Measurements from ENCODE around the gene METAP1.
"Not testable (repeated sequence)": the region's sequence is repeated elsewhere in the genome, so short reads cannot be mapped to it uniquely, and the experiment has no call there.

The METAP1 gene

DNA sequence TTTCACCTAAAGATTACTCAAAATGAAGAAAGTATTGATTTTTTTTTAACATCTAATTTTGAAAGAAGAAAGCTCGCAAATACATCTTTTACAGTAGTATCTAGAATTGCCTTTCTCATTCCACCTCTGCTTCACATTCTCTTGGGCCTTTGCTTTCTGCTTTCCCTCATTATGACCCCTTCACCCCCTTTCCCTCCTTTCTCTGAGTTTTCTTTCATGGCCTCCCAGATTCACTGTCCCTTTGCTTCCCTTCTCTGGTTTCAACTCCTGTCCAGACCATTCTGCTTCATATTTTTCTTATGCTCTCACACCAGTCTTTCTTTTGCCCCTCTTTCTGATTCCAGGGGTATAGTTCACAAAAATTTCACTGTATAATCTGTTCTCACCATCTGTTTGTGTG lies 64.0 kb downstream of the METAP1 start:
- Histone ChIP-seq H3K9me3 (ENCODE audit: severe bottlenecking) (no peaks in the 10 kb centered on the region), H3K27ac (ENCODE audit: poor library complexity, severe bottlenecking) (peak overlapping the region; percentile 96), H3K27me3 (ENCODE audit: insufficient read depth, poor library complexity, severe bottlenecking) (no peaks in the 10 kb centered on the region), H3K4me1 (ENCODE audit: insufficient read depth, poor library complexity, severe bottlenecking) (peaks cover 22% of the 10 kb centered on the region), H3K4me3 (ENCODE audit: severe bottlenecking) (no peak overlapping the region), H3K36me3 (ENCODE audit: low read depth) (peaks cover 53% of the 10 kb centered on the region)
- TF ChIP-seq, protein P1, sequence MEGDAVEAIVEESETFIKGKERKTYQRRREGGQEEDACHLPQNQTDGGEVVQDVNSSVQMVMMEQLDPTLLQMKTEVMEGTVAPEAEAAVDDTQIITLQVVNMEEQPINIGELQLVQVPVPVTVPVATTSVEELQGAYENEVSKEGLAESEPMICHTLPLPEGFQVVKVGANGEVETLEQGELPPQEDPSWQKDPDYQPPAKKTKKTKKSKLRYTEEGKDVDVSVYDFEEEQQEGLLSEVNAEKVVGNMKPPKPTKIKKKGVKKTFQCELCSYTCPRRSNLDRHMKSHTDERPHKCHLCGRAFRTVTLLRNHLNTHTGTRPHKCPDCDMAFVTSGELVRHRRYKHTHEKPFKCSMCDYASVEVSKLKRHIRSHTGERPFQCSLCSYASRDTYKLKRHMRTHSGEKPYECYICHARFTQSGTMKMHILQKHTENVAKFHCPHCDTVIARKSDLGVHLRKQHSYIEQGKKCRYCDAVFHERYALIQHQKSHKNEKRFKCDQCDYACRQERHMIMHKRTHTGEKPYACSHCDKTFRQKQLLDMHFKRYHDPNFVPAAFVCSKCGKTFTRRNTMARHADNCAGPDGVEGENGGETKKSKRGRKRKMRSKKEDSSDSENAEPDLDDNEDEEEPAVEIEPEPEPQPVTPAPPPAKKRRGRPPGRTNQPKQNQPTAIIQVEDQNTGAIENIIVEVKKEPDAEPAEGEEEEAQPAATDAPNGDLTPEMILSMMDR (IDR thresholded peaks at IDR 0.05; ENCODE audit: poor library complexity, severe bottlenecking): no peak
- no peak for ATAC-seq (ENCODE audit: low read depth)
- no peak for DNase-seq (ENCODE audit: low spot score)

DNA sequence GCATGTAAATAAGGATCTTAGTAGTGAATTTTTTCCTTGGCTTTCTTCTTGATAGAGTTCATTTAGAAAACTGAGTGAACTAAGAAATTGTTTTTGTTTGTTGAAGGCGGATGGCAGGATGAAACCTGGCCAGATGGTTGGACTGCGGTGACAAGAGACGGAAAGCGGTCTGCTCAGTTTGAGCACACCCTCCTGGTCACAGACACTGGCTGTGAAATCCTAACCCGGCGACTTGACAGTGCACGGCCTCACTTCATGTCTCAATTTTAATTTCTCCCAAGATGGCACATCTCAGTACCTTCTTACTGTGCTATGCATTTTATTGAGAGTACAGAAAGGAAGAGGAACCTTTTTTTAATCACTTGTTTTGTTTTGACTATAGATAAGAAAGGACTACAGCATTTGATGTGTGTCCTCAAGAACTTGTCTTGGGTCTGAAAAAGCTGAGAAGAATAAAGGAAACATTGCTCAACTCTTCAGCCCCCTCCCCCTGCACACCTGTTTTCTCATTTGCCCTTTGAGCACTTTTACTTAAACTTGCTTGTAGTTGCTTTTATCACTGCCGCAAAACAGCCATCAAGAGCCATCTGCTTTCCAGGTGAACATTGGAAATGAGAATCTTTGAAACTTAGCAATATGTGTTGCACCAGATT lies 65.7 kb downstream of the METAP1 start:
- Histone ChIP-seq H3K4me1 (ENCODE audit: insufficient read depth, poor library complexity, severe bottlenecking) (peaks cover 19% of the 10 kb centered on the region), H3K27me3 (ENCODE audit: insufficient read depth, poor library complexity, severe bottlenecking) (no peaks in the 10 kb centered on the region), H3K27ac (ENCODE audit: poor library complexity, severe bottlenecking) (peak overlapping the region; percentile 96), H3K4me3 (ENCODE audit: severe bottlenecking) (no peak overlapping the region), H3K9me3 (ENCODE audit: severe bottlenecking) (no peaks in the 10 kb centered on the region), H3K36me3 (ENCODE audit: low read depth) (peaks cover 60% of the 10 kb centered on the region)
- TF ChIP-seq, protein P1 (IDR thresholded peaks at IDR 0.05; ENCODE audit: poor library complexity, severe bottlenecking): no peak
- no peak for ATAC-seq (ENCODE audit: low read depth)
- DNase-seq (ENCODE audit: low spot score): no peak

DNA sequence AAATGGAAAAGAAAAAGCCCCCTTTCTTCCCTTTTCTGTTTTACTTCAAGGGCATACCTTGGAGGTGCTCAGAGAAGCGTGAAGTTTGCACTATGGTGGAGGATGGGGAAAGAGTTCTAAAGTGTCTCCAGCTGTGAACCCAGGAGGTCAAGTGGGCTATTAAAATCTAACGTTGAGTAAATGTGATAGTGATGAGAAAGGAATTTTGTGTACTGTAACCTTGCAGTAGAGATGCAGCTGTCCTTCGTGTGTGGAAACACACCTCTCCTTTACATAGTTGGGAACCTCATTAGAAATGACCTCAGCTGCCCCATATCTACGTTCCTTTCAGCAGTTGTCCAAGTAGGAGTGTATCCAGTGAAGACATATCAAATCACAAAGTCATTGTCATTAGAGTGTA lies 66.6 kb downstream of the METAP1 start:
- Histone ChIP-seq H3K27ac (ENCODE audit: poor library complexity, severe bottlenecking) (peak overlapping the region; percentile 96), H3K4me1 (ENCODE audit: insufficient read depth, poor library complexity, severe bottlenecking) (peaks cover 19% of the 10 kb centered on the region)

DNA sequence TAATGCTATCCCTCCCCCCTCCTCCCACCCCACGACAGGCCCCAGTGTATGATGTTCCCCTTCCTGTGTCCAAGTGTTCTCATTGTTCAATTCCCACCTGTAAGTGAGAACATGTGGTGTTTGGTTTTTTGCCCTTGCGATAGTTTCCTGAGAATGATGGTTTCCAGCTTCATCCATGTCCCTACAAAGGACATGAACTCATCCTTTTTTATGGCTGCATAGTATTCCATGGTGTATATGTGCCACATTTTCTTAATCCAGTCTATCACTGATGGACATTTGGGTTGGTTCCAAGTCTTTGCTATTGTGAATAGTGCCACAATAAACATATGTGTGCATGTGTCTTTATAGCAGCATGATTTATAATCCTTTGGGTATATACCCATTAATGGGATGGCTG lies 70.0 kb downstream of the METAP1 start:
- H3K36me3 ChIP-seq (ENCODE audit: low read depth): peaks cover 42% of the 10 kb centered on the region
- not testable (repeated sequence) for H3K4me1 ChIP-seq (ENCODE audit: insufficient read depth, poor library complexity, severe bottlenecking); H3K27me3 ChIP-seq (ENCODE audit: insufficient read depth, poor library complexity, severe bottlenecking); H3K9me3 ChIP-seq (ENCODE audit: severe bottlenecking); ATAC-seq (ENCODE audit: low read depth); DNase-seq (ENCODE audit: low spot score); H3K27ac ChIP-seq (ENCODE audit: poor library complexity, severe bottlenecking); H3K4me3 ChIP-seq (ENCODE audit: severe bottlenecking)

More for the DNA sequence above, 66.6 kb downstream of the METAP1 start:
- Histone ChIP-seq H3K27me3 (ENCODE audit: insufficient read depth, poor library complexity, severe bottlenecking) (no peaks in the 10 kb centered on the region), H3K4me3 (ENCODE audit: severe bottlenecking) (no peak overlapping the region), H3K9me3 (ENCODE audit: severe bottlenecking) (no peaks in the 10 kb centered on the region), H3K36me3 (ENCODE audit: low read depth) (peaks cover 58% of the 10 kb centered on the region)
- no peak for ATAC-seq (ENCODE audit: low read depth)
- DNase-seq (ENCODE audit: low spot score): no peak
- TF ChIP-seq, protein P1 (IDR thresholded peaks at IDR 0.05; ENCODE audit: poor library complexity, severe bottlenecking): no peak

DNA sequence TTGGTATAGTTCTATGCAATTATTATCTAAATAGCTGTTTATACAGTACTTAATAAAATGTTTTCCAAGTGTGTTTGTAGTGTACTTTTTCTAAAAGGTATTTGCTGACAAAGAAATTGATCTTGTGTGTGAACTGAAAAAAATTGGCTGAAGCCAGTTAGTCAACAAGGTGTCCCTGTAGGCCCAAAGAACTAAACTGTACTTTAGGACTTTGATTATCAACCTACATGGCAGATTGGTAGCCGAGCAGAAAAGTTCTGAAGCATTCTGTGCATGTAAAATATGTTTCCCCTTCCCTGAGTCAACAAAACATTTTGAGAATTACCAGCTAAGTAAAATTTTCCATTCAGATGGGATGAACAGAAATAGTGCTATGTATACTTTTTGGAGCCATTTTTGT lies 72.1 kb downstream of the METAP1 start:
- no peak overlapping the region for H3K27ac ChIP-seq (ENCODE audit: poor library complexity, severe bottlenecking)

More for the DNA sequence above, 72.1 kb downstream of the METAP1 start:
- Histone ChIP-seq H3K4me1 (ENCODE audit: insufficient read depth, poor library complexity, severe bottlenecking) (no peaks in the 10 kb centered on the region), H3K27me3 (ENCODE audit: insufficient read depth, poor library complexity, severe bottlenecking) (no peaks in the 10 kb centered on the region), H3K36me3 (ENCODE audit: low read depth) (peaks cover 42% of the 10 kb centered on the region), H3K9me3 (ENCODE audit: severe bottlenecking) (no peaks in the 10 kb centered on the region), H3K4me3 (ENCODE audit: severe bottlenecking) (no peak overlapping the region)
- no peak for DNase-seq (ENCODE audit: low spot score)
- TF ChIP-seq, protein P1 (IDR thresholded peaks at IDR 0.05; ENCODE audit: poor library complexity, severe bottlenecking): no peak
- ATAC-seq (ENCODE audit: low read depth): no peak

Measured in RWPE2 (cell line).